MM.1S (cell line): ENCODE measurements around the gene GATA2.

Experiments
- CTCF ChIP-seq: fragments of 300-600 bp; sonication (generic); IDR thresholded peaks from 2 replicates; pipeline ENCODE4 v1.5.1; 2016; ENCODE audit warnings: antibody characterized with exemption, low read length, mixed read lengths
- EZH2 ChIP-seq: fragments of 300-600 bp; sonication (generic); optimal IDR thresholded peaks from 2 replicates; pipeline ENCODE3; 2017; ENCODE audit warnings: low read depth, mild to moderate bottlenecking, antibody characterized with exemption, low read length, mixed read lengths
- EZH2phosphoT487 ChIP-seq: fragments of 300-600 bp; sonication (generic); IDR thresholded peaks from 2 replicates; pipeline ENCODE4 v1.6.1; 2018; ENCODE audit warnings: antibody characterized with exemption, low read length

GRCh38 chr3:128471110-128471509, 21.9 kb downstream of the GATA2 start:
- TF ChIP-seq CTCF, result no peak
- TF ChIP-seq EZH2, result no peak
- no peak for TF ChIP-seq EZH2phosphoT487
